Astrocyte (in vitro differentiated cells and primary cell): Measurements from ENCODE around the gene GFOD1. TPM values are rescaled to one million over a fixed set of nuclear protein-coding genes. Genes with fewer than 3 reads are reported as not detected.
A peak's percentile ranks its signal among the peaks of the same experiment; 100 is the strongest.

Experiments used
- DNase-seq: peaks from one replicate; pipeline ENCODE4 v3.0.0-alpha.2; 2010; ENCODE audit warnings: low read depth
- FAIRE-seq: peaks from 2 replicates; lab custom pipeline; 2011; peaks lifted over from hg19 to GRCh38; lab: Jason Lieb, UNC
- H2AFZ ChIP-seq: 2 replicates; pipeline ENCODE4 v1.6.0; 2012; ENCODE audit warnings: low read depth, low read length, inconsistent platforms
- H3K27ac ChIP-seq: 2 replicates; pipeline ENCODE4 v1.5.1; 2011; ENCODE audit warnings: low read depth, low read length, inconsistent platforms
- H3K27me3 ChIP-seq: 2 replicates; pipeline ENCODE4 v1.6.0; 2011; ENCODE audit warnings: low read length, inconsistent platforms; ENCODE audit not compliant: insufficient read depth
- H3K36me3 ChIP-seq: 2 replicates; pipeline ENCODE4 v1.5.1; 2011; ENCODE audit warnings: low read length, inconsistent platforms; ENCODE audit not compliant: insufficient read depth
- H3K4me1 ChIP-seq: 2 replicates; pipeline ENCODE4 v1.5.1; 2011; ENCODE audit warnings: low read length, inconsistent platforms; ENCODE audit not compliant: insufficient read depth
- H3K4me2 ChIP-seq: 2 replicates; pipeline ENCODE4 v1.6.0; 2012; ENCODE audit warnings: low read length, inconsistent platforms
- H3K4me3 ChIP-seq: 2 replicates; pipeline ENCODE4 v1.5.1; 2011; ENCODE audit warnings: low read depth, mild to moderate bottlenecking, low read length, inconsistent platforms; ENCODE audit not compliant: insufficient read depth
- H3K79me2 ChIP-seq: 2 replicates; pipeline ENCODE4 v1.6.0; 2012; ENCODE audit warnings: mild to moderate bottlenecking, low read length, inconsistent platforms; ENCODE audit not compliant: insufficient read depth
- H3K9ac ChIP-seq: 2 replicates; pipeline ENCODE4 v1.6.0; 2012; ENCODE audit warnings: mild to moderate bottlenecking, low read length, inconsistent platforms
- H3K9me3 ChIP-seq: 2 replicates; pipeline ENCODE4 v1.5.1; 2012; ENCODE audit warnings: low read depth, mild to moderate bottlenecking, low read length, inconsistent platforms; ENCODE audit not compliant: insufficient read depth
- H4K20me1 ChIP-seq: 2 replicates; pipeline ENCODE4 v1.6.0; 2012; ENCODE audit warnings: low read length, inconsistent platforms; ENCODE audit not compliant: insufficient read depth
- H3K27ac Mint-ChIP-seq: one replicate; pipeline ENCODE4 v1.8.0; 2021; ENCODE audit warnings: mild to moderate bottlenecking, mixed read lengths; ENCODE audit not compliant: unreplicated experiment
- H3K27me3 Mint-ChIP-seq: one replicate; pipeline ENCODE4 v1.8.0; 2021; ENCODE audit warnings: low read depth, mixed read lengths; ENCODE audit not compliant: unreplicated experiment
- H3K36me3 Mint-ChIP-seq: one replicate; pipeline ENCODE4 v1.8.0; 2021; ENCODE audit warnings: low read depth, mixed read lengths; ENCODE audit not compliant: unreplicated experiment
- H3K4me1 Mint-ChIP-seq: one replicate; pipeline ENCODE4 v1.8.0; 2021; ENCODE audit warnings: low read depth, mixed read lengths; ENCODE audit not compliant: unreplicated experiment
- H3K4me3 Mint-ChIP-seq: one replicate; pipeline ENCODE4 v1.8.0; 2021; ENCODE audit warnings: mild to moderate bottlenecking, moderate library complexity, mixed read lengths; ENCODE audit not compliant: unreplicated experiment
- H3K9me3 Mint-ChIP-seq: one replicate; pipeline ENCODE4 v1.8.0; 2021; ENCODE audit warnings: mild to moderate bottlenecking, mixed read lengths; ENCODE audit not compliant: unreplicated experiment
- CTCF ChIP-seq: IDR thresholded peaks from 2 replicates; pipeline ENCODE4 v1.5.1; 2011; ENCODE audit warnings: low read depth, mild to moderate bottlenecking, inconsistent platforms, low read length, moderate library complexity; ENCODE audit not compliant: insufficient read depth
- EZH2 ChIP-seq: IDR thresholded peaks from 2 replicates; pipeline ENCODE4 v1.6.1; 2012; ENCODE audit warnings: mild to moderate bottlenecking, low read length, inconsistent platforms; ENCODE audit not compliant: insufficient read depth
- total RNA-seq: library from RNA; stranded (reverse); gene quantifications from 2 replicates; pipeline ENCODE4 v1.2.1, GENCODE V29; 2021

GFOD1 gene
- total RNA-seq, 1 donor from 2014 or later = 10.8 TPM

DNA sequence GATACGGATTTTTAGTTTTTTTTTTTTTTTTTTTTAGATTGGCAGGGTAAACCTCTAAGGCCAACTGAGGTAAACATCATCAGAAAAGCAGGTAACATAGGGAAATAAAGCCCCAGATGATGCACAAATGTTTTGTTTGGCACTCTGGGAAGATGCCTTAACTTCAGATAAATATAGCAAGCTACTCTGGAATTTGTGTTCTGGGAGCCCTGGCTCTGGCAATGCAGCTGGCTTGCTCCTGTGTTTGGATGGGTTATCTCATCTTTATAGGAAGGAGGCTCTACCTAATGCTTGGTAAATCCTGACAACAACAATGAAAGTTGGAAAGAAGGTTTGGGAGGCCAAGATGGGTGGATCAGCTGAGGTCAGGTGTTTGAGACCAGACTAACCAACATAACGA lies 77.4 kb downstream of the GFOD1 start:
- H3K9me3 ChIP-seq = no peaks in the 10 kb centered on the region
- FAIRE-seq = no peak
- no peaks in the 10 kb centered on the region for H3K27me3 ChIP-seq
- H3K4me1 Mint-ChIP-seq = peaks cover 15% of the 10 kb centered on the region
- H3K36me3 ChIP-seq = no peaks in the 10 kb centered on the region
- TF ChIP-seq CTCF = no peak
- no peaks in the 10 kb centered on the region for H3K79me2 ChIP-seq
- no peak overlapping the region for H2AFZ ChIP-seq
- H3K36me3 Mint-ChIP-seq = peaks cover 9% of the 10 kb centered on the region
- no peak overlapping the region for H3K4me3 Mint-ChIP-seq
- H3K9ac ChIP-seq = no peak overlapping the region
- H3K9me3 Mint-ChIP-seq = peaks cover 3% of the 10 kb centered on the region
- no peak overlapping the region for H3K27ac ChIP-seq
- no peak overlapping the region for H3K27ac Mint-ChIP-seq
- no peaks in the 10 kb centered on the region for H3K27me3 Mint-ChIP-seq
- H3K4me1 ChIP-seq = peaks cover 14% of the 10 kb centered on the region
- no peak overlapping the region for H3K4me2 ChIP-seq
- DNase-seq = peak; percentile 63
- peaks cover 5% of the 10 kb centered on the region for H4K20me1 ChIP-seq
- no peak overlapping the region for H3K4me3 ChIP-seq

GRCh38 chr6:13407709-13408695 lies 79.4 kb downstream of the GFOD1 start:
- TF ChIP-seq EZH2 (no peak), CTCF (no peak)
- Mint-ChIP-seq H3K4me1 (peaks cover 15% of the 10 kb centered on the region), H3K9me3 (peaks cover 3% of the 10 kb centered on the region), H3K36me3 (peaks cover 8% of the 10 kb centered on the region), H3K27me3 (no peaks in the 10 kb centered on the region), H3K4me3 (no peak overlapping the region), H3K27ac (no peak overlapping the region)
- Histone ChIP-seq H3K9ac (no peak overlapping the region), H3K4me2 (no peak overlapping the region), H3K36me3 (no peaks in the 10 kb centered on the region), H3K4me1 (peaks cover 16% of the 10 kb centered on the region), H2AFZ (no peak overlapping the region), H3K27me3 (no peaks in the 10 kb centered on the region), H3K27ac (no peak overlapping the region), H4K20me1 (no peaks in the 10 kb centered on the region), H3K4me3 (no peak overlapping the region), H3K79me2 (no peaks in the 10 kb centered on the region), H3K9me3 (no peaks in the 10 kb centered on the region)
- DNase-seq (peak; percentile 92), FAIRE-seq (no peak)

GRCh38 chr6:13407368-13407708 lies 80.1 kb downstream of the GFOD1 start:
- H3K9ac ChIP-seq = no peak overlapping the region
- no peaks in the 10 kb centered on the region for H4K20me1 ChIP-seq
- Mint-ChIP-seq H3K4me1 (peaks cover 10% of the 10 kb centered on the region), H3K36me3 (peaks cover 7% of the 10 kb centered on the region), H3K4me3 (no peak overlapping the region), H3K27me3 (no peaks in the 10 kb centered on the region), H3K9me3 (peaks cover 3% of the 10 kb centered on the region), H3K27ac (no peak overlapping the region)
- TF ChIP-seq EZH2 (no peak), CTCF (no peak)
- peaks cover 16% of the 10 kb centered on the region for H3K4me1 ChIP-seq
- H3K4me2 ChIP-seq = no peak overlapping the region
- H2AFZ ChIP-seq = no peak overlapping the region
- H3K4me3 ChIP-seq = no peak overlapping the region
- no peak for DNase-seq
- no peaks in the 10 kb centered on the region for H3K36me3 ChIP-seq
- H3K27me3 ChIP-seq = no peaks in the 10 kb centered on the region
- no peaks in the 10 kb centered on the region for H3K79me2 ChIP-seq
- no peak overlapping the region for H3K27ac ChIP-seq
- no peaks in the 10 kb centered on the region for H3K9me3 ChIP-seq
- no peak for FAIRE-seq
